Hepatocyte (in vitro differentiated cells): ENCODE data around the gene HID1.

Experiments
- EZH2phosphoT487 ChIP-seq: fragments of 200-600 bp; sonication (generic); IDR thresholded peaks from one replicate; pipeline ENCODE4 v1.6.1; 2018; ENCODE audit warnings: antibody characterized with exemption, mild to moderate bottlenecking, low read depth, moderate library complexity; ENCODE audit not compliant: unreplicated experiment, severe bottlenecking
- TF ChIP-seq, protein P1 (sequence below): fragments of 200-600 bp; sonication (generic); IDR thresholded peaks from 2 replicates; pipeline ENCODE4 v1.5.1; 2016; ENCODE audit warnings: antibody characterized with exemption, mild to moderate bottlenecking; ENCODE audit not compliant: poor library complexity

DNA sequence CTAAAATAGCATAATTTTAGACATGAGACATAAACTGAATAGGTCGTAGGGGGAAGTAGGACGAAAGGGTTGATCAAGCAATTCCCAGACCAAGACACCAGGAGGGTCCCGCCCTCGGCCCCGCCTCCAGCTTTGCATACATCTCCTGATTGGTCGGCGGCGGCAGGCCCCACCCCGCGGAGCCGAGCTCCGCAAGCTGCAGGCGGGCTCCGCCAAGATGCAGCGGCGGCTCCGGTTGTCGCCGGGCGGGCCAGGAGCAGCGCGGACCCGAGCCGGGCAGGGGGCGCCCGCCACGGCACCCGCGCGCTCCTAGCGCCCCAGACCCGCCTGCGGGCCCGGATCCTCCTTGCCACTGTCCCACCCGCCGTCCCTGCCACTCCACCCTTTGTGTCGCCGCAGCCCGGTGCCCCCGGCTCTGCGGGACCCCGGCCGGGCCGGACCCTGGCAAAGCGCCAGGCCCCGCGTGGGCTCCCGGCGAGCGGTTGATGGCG lies 14.9 kb upstream of the HID1 start, which contains the start of gene CDR2L:
- TF ChIP-seq, protein P1, sequence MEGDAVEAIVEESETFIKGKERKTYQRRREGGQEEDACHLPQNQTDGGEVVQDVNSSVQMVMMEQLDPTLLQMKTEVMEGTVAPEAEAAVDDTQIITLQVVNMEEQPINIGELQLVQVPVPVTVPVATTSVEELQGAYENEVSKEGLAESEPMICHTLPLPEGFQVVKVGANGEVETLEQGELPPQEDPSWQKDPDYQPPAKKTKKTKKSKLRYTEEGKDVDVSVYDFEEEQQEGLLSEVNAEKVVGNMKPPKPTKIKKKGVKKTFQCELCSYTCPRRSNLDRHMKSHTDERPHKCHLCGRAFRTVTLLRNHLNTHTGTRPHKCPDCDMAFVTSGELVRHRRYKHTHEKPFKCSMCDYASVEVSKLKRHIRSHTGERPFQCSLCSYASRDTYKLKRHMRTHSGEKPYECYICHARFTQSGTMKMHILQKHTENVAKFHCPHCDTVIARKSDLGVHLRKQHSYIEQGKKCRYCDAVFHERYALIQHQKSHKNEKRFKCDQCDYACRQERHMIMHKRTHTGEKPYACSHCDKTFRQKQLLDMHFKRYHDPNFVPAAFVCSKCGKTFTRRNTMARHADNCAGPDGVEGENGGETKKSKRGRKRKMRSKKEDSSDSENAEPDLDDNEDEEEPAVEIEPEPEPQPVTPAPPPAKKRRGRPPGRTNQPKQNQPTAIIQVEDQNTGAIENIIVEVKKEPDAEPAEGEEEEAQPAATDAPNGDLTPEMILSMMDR, result no peak
- TF ChIP-seq EZH2phosphoT487, result no peak
